CD8-positive, alpha-beta memory T cell (primary cell): Measurements from ENCODE around the gene GALNT3. TPM values are rescaled to one million over a fixed set of nuclear protein-coding genes. Genes with fewer than 3 reads are reported as not detected.

Experiments used
- CTCF ChIA-PET: fragments of 350-600 bp; sonication (Branson Sonifier 250); formaldehyde crosslinking; loops from one replicate; lab custom pipeline; 2021; ENCODE audit warnings: antibody characterized with exemption; lab: Charles Lee
- POLR2A ChIA-PET: fragments of 350-600 bp; sonication (Branson Sonifier 250); formaldehyde crosslinking; loops from one replicate; lab custom pipeline; 2021; ENCODE audit warnings: antibody characterized with exemption; lab: Charles Lee
- DNase-seq, 5 donors: peaks; one replicate each; pipeline versions ENCODE4 v3.0.0 to v3.0.0-alpha.2; 2020 to 2022; ENCODE audit warnings: mixed read lengths in 1 of 5
- H3K27ac ChIP-seq: one replicate; pipeline ENCODE4 v1.7.0; 2013; ENCODE audit warnings: low read depth, mild to moderate bottlenecking, low read length, moderate library complexity
- H3K27me3 ChIP-seq: 2 replicates; pipeline ENCODE4 v1.7.0; 2013; ENCODE audit warnings: low read length, mild to moderate bottlenecking; ENCODE audit not compliant: insufficient read depth, poor library complexity, severe bottlenecking
- H3K36me3 ChIP-seq: 2 replicates; pipeline ENCODE4 v1.7.0; 2013; ENCODE audit warnings: mild to moderate bottlenecking, low read length, moderate library complexity; ENCODE audit not compliant: insufficient read depth
- H3K4me1 ChIP-seq: 2 replicates; pipeline ENCODE4 v1.7.0; 2013; ENCODE audit warnings: mild to moderate bottlenecking, low read length, moderate library complexity; ENCODE audit not compliant: insufficient read depth
- H3K4me3 ChIP-seq: 2 replicates; pipeline ENCODE4 v1.7.0; 2013; ENCODE audit warnings: mild to moderate bottlenecking, low read length
- H3K9me3 ChIP-seq: 2 replicates; pipeline ENCODE4 v1.7.0; 2013; ENCODE audit warnings: mild to moderate bottlenecking, low read length
- H3K27ac Mint-ChIP-seq, 8 donors: one replicate each; pipeline ENCODE4 v1.8.0; 2020 to 2021; ENCODE audit warnings: mixed read lengths in 8 of 8, mild to moderate bottlenecking in 6 of 8, inconsistent platforms in 3 of 8, moderate library complexity in 3 of 8
- H3K27me3 Mint-ChIP-seq, 2 donors: one replicate each; pipeline ENCODE4 v1.8.0; 2020 to 2021; ENCODE audit warnings: mixed read lengths in 2 of 2, mild to moderate bottlenecking in 1 of 2, moderate library complexity in 1 of 2
- H3K36me3 Mint-ChIP-seq, 3 donors: one replicate each; pipeline ENCODE4 v1.8.0; 2020 to 2021; ENCODE audit warnings: mixed read lengths in 3 of 3, inconsistent platforms in 1 of 3, mild to moderate bottlenecking in 1 of 3
- H3K4me1 Mint-ChIP-seq, 3 donors: one replicate each; pipeline ENCODE4 v1.8.0; 2020 to 2021; ENCODE audit warnings: mixed read lengths in 3 of 3, inconsistent platforms in 1 of 3, mild to moderate bottlenecking in 1 of 3
- H3K4me3 Mint-ChIP-seq, 7 donors: one replicate each; pipeline ENCODE4 v1.8.0; 2020 to 2021; ENCODE audit warnings: mixed read lengths in 7 of 7, mild to moderate bottlenecking in 6 of 7, moderate library complexity in 4 of 7, inconsistent platforms in 2 of 7
- H3K9me3 Mint-ChIP-seq, 5 donors: one replicate each; pipeline ENCODE4 v1.8.0; 2020 to 2022; ENCODE audit warnings: mixed read lengths in 5 of 5, mild to moderate bottlenecking in 3 of 5, moderate library complexity in 2 of 5, inconsistent platforms in 1 of 5
- polyA plus RNA-seq: library from polyadenylated mRNA; unstranded; fragments of 300-500 nt; fragmentation: Illumina TruSeq; gene quantifications from one replicate; pipeline ENCODE4 v1.2.3, GENCODE V29; 2021
- total RNA-seq, 2 experiments: library from RNA; stranded (reverse); gene quantifications; one replicate each; pipeline ENCODE4 v1.2.3, GENCODE V29; 2021

Gene GALNT3
- total and polyA plus RNA-seq, 3 experiments from 2014 or later, result 2.2 to 3.2 (median 3.0) TPM

GRCh38 chr2:165794536-165794928 is 485 bp upstream of the GALNT3 start:
- H3K9me3 Mint-ChIP-seq, result no peaks in the 10 kb centered on the region
- H3K27ac Mint-ChIP-seq, result peak overlapping the region; percentile 88 to 99 (median 96)
- Histone ChIP-seq H3K27me3 (no peaks in the 10 kb centered on the region), H3K9me3 (no peaks in the 10 kb centered on the region), H3K36me3 (no peaks in the 10 kb centered on the region), H3K27ac (peak overlapping the region; percentile 38), H3K4me1 (peaks cover 4% of the 10 kb centered on the region), H3K4me3 (peak overlapping the region; percentile 81)
- H3K27me3 Mint-ChIP-seq, result peaks cover 3% of the 10 kb centered on the region in 2 donors
- peaks cover under 1 to 6% (median under 1%) of the 10 kb centered on the region in 3 donors for H3K36me3 Mint-ChIP-seq
- ChIA-PET POLR2A (interaction anchor here (0.6 to 1.0 kb wide), 2 partner anchors 11 to 159 kb away, joined by 3 to 5 read pairs; partner anchors contain the start of gene TTC21B), CTCF (interaction anchor here (1.1 to 1.4 kb wide), 2 partner anchors 80 to 158 kb away, joined by 3 read pairs; no protein-coding TSS in a partner anchor)
- peaks cover 26 to 43% (median 27%) of the 10 kb centered on the region in 3 donors for H3K4me1 Mint-ChIP-seq
- H3K4me3 Mint-ChIP-seq, result peak overlapping the region; percentile 95 to 99 (median 96)
- peak; percentile 19 to 72 (median 44) for DNase-seq

GRCh38 chr2:165793161-165793778 is 777 bp downstream of the GALNT3 start:
- no peaks in the 10 kb centered on the region for H3K9me3 ChIP-seq
- H3K27me3 ChIP-seq, result no peaks in the 10 kb centered on the region
- H3K4me1 ChIP-seq, result peaks cover 4% of the 10 kb centered on the region
- Mint-ChIP-seq H3K4me1 (peaks cover 26 to 43% (median 27%) of the 10 kb centered on the region in 3 donors), H3K27me3 (peaks cover 3% of the 10 kb centered on the region in 2 donors), H3K9me3 (no peaks in the 10 kb centered on the region), H3K4me3 (peak overlapping the region; percentile 85 to 99 (median 93)), H3K27ac (peak overlapping the region in 7 of 8 donors; percentile 61 to 94 (median 89)), H3K36me3 (peaks cover 0 to 6% (median 3%) of the 10 kb centered on the region in 3 donors)
- DNase-seq, result peak in 1 of 5 donors; percentile 3
- H3K4me3 ChIP-seq, result no peak overlapping the region
- POLR2A ChIA-PET, result no interaction called here
- CTCF ChIA-PET, result interaction anchor here (1.1 kb wide), 1 partner anchor 160 kb away, joined by 3 read pairs; no protein-coding TSS in a partner anchor
- no peak overlapping the region for H3K27ac ChIP-seq
- no peaks in the 10 kb centered on the region for H3K36me3 ChIP-seq

GRCh38 chr2:165792104-165792454 is 2.0 kb downstream of the GALNT3 start:
- H3K27ac ChIP-seq, result no peak overlapping the region
- H3K27me3 Mint-ChIP-seq, result peaks cover 3% of the 10 kb centered on the region in 2 donors
- no peak for DNase-seq
- H3K9me3 ChIP-seq, result no peaks in the 10 kb centered on the region
- H3K36me3 ChIP-seq, result no peaks in the 10 kb centered on the region
- ChIA-PET POLR2A (no interaction called here), CTCF (no interaction called here)
- no peak overlapping the region for H3K4me3 ChIP-seq
- H3K27ac Mint-ChIP-seq, result peak overlapping the region in 2 of 8 donors; percentile 21 to 73
- peaks cover 4% of the 10 kb centered on the region for H3K4me1 ChIP-seq
- peaks cover 26 to 41% (median 27%) of the 10 kb centered on the region in 3 donors for H3K4me1 Mint-ChIP-seq
- peak overlapping the region in 5 of 7 donors; percentile 29 to 85 (median 65) for H3K4me3 Mint-ChIP-seq
- H3K9me3 Mint-ChIP-seq, result no peaks in the 10 kb centered on the region
- H3K27me3 ChIP-seq, result no peaks in the 10 kb centered on the region
- H3K36me3 Mint-ChIP-seq, result peaks cover 0 to 6% (median 4%) of the 10 kb centered on the region in 3 donors

- no peaks in the 10 kb centered on the region for H3K9me3 ChIP-seq
- ChIA-PET POLR2A (no interaction called here), CTCF (no interaction called here)
- peaks cover 23 to 36% (median 26%) of the 10 kb centered on the region in 3 donors for H3K4me1 Mint-ChIP-seq
- peak overlapping the region in 2 of 8 donors; percentile 21 to 73 for H3K27ac Mint-ChIP-seq
- H3K4me1 ChIP-seq, result peaks cover 4% of the 10 kb centered on the region
- no peaks in the 10 kb centered on the region for H3K27me3 ChIP-seq
- H3K36me3 ChIP-seq, result no peaks in the 10 kb centered on the region
- no peak for DNase-seq
- H3K4me3 ChIP-seq, result no peak overlapping the region
- peaks cover 3% of the 10 kb centered on the region in 2 donors for H3K27me3 Mint-ChIP-seq
- no peaks in the 10 kb centered on the region for H3K9me3 Mint-ChIP-seq
- no peak overlapping the region for H3K27ac ChIP-seq
- peaks cover 0 to 6% (median 4%) of the 10 kb centered on the region in 3 donors for H3K36me3 Mint-ChIP-seq
- peak overlapping the region in 3 of 7 donors; percentile 7 to 65 (median 57) for H3K4me3 Mint-ChIP-seq
These were observed 2.5 kb downstream of the GALNT3 start for GRCh38 chr2:165791421-165792103.

GRCh38 chr2:165790466-165790865 is 3.6 kb downstream of the GALNT3 start:
- POLR2A ChIA-PET, result no interaction called here
- Mint-ChIP-seq H3K4me3 (no peak overlapping the region), H3K9me3 (no peaks in the 10 kb centered on the region), H3K4me1 (peaks cover 21 to 28% (median 22%) of the 10 kb centered on the region in 3 donors), H3K27ac (no peak overlapping the region), H3K27me3 (peaks cover 3% of the 10 kb centered on the region in 2 donors), H3K36me3 (peaks cover 0 to 6% (median 4%) of the 10 kb centered on the region in 3 donors)
- no peaks in the 10 kb centered on the region for H3K36me3 ChIP-seq
- no peaks in the 10 kb centered on the region for H3K27me3 ChIP-seq
- peaks cover 4% of the 10 kb centered on the region for H3K4me1 ChIP-seq
- no peak overlapping the region for H3K27ac ChIP-seq
- H3K4me3 ChIP-seq, result no peak overlapping the region
- CTCF ChIA-PET, result no interaction called here
- no peak for DNase-seq
- no peaks in the 10 kb centered on the region for H3K9me3 ChIP-seq

GRCh38 chr2:165787334-165787733 is 6.7 kb downstream of the GALNT3 start:
- POLR2A ChIA-PET, result no interaction called here
- H3K27me3 ChIP-seq, result no peaks in the 10 kb centered on the region
- H3K36me3 ChIP-seq, result no peaks in the 10 kb centered on the region
- H3K4me3 ChIP-seq, result no peak overlapping the region
- no peaks in the 10 kb centered on the region for H3K9me3 ChIP-seq
- CTCF ChIA-PET, result no interaction called here
- no peak overlapping the region for H3K27ac ChIP-seq
- Mint-ChIP-seq H3K27ac (no peak overlapping the region), H3K36me3 (peaks cover 0 to 8% (median 7%) of the 10 kb centered on the region in 3 donors), H3K4me3 (no peak overlapping the region), H3K27me3 (no peaks in the 10 kb centered on the region), H3K4me1 (peaks cover 4 to 10% (median 5%) of the 10 kb centered on the region in 3 donors), H3K9me3 (no peaks in the 10 kb centered on the region)
- DNase-seq, result no peak
- no peaks in the 10 kb centered on the region for H3K4me1 ChIP-seq

- H3K4me1 Mint-ChIP-seq, result peaks cover 11 to 15% (median 14%) of the 10 kb centered on the region in 3 donors
- Histone ChIP-seq H3K4me1 (no peaks in the 10 kb centered on the region), H3K36me3 (no peaks in the 10 kb centered on the region), H3K9me3 (no peaks in the 10 kb centered on the region), H3K4me3 (no peak overlapping the region), H3K27ac (no peak overlapping the region), H3K27me3 (no peaks in the 10 kb centered on the region)
- POLR2A ChIA-PET, result no interaction called here
- H3K9me3 Mint-ChIP-seq, result peaks cover 0 to 3% (median 1%) of the 10 kb centered on the region in 5 donors
- H3K36me3 Mint-ChIP-seq, result peaks cover 5 to 17% (median 17%) of the 10 kb centered on the region in 3 donors
- CTCF ChIA-PET, result no interaction called here
- no peaks in the 10 kb centered on the region for H3K27me3 Mint-ChIP-seq
- H3K4me3 Mint-ChIP-seq, result no peak overlapping the region
- no peak for DNase-seq
- H3K27ac Mint-ChIP-seq, result peak overlapping the region in 2 of 8 donors; percentile 21 to 81
These were observed 14.3 kb downstream of the GALNT3 start for GRCh38 chr2:165779706-165780105.
